Stimulated activated CD8-positive, alpha-beta memory T cell treated with anti-CD3 and anti-CD28 coated beads, Interleukin-15, amount 100 ng/mL, for 48 hours (primary cell): ENCODE data around the gene HEXD.
A peak's percentile ranks its signal among the peaks of the same experiment; 100 is the strongest.
"Not testable (repeated sequence)": the region's sequence is repeated elsewhere in the genome, so short reads cannot be mapped to it uniquely, and the experiment has no call there.

Experiments
- DNase-seq, 2 donors: peaks; one replicate each; pipeline ENCODE4 v3.0.0-alpha.2; 2020; ENCODE audit warnings: low read depth in 2 of 2

The HEXD gene

DNA sequence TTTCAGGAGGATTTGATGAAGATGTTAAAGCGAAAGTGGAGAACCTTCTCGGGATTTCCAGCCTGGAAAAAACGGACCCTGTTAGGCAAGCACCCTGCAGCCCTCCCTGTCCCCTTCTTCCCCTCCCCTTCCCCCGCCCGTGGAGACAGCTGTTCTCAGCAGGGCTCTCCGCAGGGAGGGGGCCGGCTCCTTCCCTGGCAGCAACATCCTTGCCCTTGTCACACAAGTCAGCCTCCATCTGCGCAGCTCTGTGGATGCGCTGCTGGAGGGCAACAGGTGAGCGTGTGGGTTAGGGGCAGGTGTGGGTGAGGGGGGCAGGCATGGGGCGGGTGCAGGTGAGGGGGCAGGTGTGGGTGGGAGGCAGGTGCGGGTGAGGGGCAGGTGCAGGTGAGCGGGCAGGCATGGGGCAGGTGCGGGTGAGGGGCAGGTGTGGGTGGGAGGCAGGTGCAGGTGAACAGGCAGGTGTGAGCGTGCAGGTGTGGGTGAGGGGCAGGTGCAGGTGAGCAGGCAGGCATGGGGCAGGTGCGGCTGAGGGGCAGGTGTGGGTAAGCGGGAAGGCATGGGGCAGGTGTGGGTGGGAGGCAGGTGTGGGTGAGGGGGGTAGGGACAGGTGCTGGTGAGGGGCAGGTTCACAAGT is 23.0 kb downstream of the HEXD start:
- DNase-seq: no peak

DNA sequence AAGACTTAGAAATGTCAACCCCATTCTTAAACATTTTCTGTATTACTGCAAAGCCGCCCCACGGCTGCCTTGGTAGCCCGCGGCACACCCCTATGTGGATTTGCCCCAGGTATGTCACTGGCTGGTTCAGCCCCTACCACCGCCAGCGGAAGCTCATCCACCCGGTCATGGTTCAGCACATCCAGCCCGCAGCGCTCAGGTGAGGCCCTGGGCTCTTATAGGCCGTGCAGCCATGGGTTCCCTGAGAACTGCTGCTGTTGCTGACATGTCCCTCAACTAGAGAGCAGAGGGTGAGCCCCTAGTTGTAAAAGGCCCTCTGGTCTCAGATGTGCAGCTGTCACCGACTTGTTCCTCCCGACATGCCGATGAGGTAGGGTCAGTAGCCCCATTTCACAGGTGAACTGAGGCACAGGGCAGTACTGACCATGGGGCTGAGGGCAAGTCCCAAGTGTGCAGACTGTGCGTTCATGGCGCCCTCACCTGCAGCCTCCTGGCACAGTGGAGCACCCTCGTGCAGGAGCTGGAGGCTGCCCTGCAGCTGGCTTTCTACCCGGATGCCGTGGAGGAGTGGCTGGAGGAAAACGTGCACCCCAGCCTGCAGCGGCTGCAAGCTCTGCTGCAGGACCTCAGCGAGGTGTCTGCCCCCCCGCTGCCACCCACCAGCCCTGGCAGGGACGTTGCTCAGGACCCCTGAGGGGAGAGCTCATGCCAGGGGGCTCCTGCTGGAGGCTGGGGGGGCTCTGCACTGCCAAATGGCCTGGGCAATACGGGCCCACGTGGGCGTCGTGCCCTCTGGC is 23.7 kb downstream of the HEXD start:
- no peak for DNase-seq

DNA sequence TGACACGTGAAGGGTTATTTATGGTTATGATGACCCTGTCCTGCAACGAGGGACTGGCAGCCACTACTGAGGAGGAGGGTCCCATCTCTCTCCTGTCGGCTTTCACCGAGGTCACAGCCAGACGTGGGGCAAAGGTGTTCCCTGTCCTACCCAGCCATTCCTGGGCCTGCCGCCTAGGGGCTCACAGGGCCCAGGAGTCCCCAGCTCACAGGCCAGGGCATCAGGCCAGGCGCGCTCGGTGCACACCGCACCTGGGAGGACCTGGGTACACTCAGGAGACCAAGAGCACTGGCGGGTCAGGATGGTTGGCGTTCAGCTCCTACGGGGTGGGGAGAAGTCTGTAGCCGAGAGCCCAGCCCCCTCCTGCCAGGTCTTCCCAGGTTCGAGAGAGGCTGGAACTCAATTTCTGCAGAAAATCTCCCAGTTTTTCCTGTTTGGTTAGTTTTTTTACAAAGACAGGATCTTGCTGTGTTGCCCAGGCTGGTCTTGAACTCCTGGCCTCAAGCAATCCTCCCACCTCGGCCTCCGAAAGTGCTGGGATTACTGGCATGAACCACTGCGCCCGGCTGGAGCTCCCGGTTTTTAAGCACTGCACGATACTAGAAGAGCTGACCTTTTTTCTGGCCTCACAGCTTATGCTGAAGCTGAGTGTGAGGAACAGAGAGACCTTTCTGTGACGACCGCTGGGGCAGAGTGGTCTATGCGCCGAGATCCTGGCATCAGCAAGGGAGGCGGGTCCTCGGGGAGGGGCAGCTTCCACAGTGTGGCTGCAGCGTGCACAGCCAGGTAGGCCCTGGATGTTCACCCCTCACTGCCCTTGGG is 24.7 kb downstream of the HEXD start:
- no peak for DNase-seq

DNA sequence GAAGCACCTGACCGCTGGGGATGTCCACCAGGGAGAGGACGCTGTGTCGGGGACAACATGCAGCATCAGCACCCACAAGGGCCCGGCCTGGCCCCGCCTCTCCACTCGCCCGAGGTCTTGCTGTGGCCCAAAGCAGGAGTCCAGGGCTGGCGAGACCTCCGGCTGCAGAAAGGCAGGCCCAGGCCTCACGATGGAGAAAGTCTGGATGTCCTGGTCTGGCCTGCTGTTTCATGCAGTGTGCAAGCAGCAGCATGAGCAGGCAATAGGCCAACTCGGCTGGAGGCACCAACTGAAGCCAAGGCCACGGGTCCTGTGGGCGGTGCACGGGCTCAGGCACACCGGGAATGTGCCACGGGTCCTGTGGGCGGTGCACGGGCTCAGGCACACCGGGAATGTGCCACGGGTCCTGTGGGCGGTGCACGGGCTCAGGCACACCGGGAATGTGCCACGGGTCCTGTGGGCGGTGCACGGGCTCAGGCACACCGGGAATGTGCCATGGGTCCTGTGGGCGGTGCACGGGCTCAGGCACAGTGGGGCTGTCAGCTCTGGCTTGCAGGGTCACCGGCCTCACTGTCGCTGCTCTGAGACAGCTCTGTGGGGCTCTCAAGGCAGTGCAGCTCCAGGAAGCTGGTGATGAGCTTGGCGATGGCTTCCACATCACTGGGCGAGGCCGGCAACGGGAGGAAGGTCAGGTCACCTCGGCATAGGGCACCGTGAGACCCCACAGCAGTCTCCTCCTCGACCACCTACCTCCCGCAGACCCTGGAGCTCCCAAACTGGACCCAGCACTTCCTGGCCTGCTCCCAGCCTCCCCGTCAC is 25.5 kb downstream of the HEXD start:
- no peak for DNase-seq

DNA sequence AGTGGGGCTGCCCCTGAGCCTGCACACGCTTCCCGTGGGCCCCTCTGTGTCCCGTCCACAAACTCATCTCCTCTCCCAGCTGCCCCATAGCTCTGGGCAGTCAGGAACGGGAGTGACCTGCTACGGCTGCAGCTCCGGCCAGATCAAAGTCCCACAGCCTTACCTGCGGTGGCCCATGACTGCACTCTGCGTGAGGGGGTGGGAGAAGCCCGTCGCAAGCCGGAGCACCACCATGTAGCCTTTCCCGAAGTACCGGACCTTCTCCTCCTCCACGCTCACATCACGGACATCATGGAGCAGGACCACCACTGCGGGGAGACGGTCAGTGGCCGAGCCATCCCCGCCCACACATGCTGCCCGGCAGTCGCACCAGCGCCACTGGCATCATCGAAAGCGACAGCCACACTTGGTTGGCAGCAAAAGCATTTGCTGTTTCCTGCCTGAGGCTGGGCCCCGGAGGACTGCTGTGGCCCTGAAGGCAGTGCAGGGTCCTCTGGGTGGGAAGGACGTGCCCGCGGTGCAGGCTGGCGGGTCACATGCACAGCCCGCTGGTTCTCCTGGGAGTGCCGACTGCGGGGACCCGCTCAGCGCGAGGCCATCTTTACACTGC is 26.2 kb downstream of the HEXD start:
- no peak for DNase-seq

DNA sequence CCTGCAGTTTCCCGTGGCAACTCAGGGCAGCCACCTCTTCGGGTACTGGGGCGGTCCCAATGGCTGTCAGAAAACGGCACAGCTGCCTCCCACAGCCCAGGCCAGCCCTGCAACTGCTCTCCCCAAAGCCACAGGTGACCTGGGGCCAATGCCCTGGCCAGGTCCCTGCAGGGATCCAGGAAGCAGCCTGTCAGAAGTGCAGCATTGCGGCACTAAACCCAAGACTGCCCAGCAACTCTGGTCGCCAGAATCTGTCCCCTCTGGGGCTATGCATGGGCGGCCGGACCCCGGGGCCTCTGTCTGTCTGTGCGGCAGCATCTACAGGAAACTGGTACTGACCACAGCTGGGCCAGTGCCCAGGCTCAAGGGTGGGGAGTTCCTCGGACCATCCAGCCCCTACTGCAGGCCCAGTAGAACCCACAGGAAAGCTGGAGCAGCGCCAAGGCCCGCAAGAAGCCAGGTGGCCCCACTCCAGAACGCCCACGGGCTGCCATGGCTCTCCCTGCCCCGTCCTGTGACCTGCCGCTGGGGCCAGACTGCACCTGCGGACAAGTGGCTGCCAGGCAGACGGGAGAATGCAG is 26.9 kb downstream of the HEXD start:
- no peak for DNase-seq

DNA sequence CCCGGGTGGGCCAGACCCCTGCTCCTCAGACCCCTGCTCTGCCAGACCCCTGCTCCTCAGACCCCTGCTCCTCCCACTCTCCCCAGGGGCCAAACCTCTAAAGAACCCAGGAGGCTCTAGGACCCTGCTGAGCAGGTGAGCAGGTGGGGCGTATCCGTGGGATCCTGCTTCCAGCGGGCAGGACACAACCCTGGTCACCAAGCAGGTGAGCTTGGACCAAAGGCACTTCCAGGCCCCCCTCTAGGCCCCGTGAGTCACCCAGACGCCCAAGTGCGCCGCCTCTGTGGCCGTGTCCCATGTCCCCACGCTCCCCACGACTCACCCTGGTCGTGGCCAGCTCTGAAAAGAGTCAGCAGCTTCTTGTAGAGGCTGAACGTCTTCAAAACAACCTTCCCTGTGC is 27.4 kb downstream of the HEXD start:
- DNase-seq: peak in 1 of 2 donors; percentile 38

DNA sequence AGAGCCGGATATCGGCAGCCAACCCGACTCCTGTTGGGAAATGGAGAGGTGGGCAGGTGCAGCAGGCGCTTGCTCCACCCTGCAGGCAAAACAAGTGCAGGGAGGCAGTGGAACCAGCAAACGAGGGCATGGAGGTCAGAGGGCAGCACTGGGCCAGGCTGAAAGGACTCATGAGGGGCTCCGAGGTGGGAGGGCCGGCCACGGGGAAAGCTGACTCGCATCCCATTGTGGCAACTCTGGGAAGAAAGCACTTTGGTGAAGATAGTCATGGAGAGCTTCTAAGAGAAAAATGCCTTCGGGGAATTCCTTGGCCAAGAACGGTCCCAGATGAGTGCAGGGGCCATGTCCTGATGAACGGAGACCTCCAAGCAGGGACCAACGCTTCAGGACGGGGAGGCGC is 28.0 kb downstream of the HEXD start:
- no peak for DNase-seq

DNA sequence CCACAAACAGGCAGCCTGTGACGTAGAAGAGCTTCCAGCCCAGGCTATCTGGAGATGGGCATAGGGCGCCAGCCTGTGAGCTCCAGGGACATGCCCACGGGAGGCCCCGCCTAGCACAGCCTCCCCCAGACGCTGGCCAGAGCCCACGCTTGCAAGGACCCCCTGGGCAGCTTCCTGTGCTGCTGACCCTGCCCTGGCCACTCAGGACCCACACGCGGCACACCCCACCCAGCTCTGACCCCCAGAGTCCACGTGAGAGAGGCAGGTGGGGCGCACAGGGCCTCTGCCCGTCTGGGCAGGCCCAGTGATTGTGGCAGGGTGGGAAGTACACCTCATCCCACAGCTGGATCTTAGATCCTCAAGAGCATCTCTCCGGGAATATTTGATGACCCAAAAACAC is 28.5 kb downstream of the HEXD start:
- no peak for DNase-seq

DNA sequence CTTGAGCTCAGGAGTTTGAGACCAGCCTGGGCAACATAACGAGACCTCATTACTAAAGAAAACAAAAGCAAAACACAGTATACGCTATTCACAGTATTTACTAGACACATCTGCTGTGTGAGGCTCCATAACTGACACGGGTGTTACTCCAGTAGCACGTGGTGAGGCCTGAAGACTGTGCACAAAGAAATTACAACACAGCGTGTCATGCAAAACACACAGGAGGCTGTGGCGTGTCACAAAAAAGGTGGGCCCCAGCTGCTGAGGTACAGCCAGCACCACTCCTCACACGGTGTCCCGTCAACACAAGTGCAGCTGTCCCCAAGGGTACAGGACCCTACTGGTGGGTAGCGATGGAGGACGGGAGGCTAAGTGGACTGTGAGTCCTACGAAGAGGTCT is 29.7 kb downstream of the HEXD start:
- no peak for DNase-seq

DNA sequence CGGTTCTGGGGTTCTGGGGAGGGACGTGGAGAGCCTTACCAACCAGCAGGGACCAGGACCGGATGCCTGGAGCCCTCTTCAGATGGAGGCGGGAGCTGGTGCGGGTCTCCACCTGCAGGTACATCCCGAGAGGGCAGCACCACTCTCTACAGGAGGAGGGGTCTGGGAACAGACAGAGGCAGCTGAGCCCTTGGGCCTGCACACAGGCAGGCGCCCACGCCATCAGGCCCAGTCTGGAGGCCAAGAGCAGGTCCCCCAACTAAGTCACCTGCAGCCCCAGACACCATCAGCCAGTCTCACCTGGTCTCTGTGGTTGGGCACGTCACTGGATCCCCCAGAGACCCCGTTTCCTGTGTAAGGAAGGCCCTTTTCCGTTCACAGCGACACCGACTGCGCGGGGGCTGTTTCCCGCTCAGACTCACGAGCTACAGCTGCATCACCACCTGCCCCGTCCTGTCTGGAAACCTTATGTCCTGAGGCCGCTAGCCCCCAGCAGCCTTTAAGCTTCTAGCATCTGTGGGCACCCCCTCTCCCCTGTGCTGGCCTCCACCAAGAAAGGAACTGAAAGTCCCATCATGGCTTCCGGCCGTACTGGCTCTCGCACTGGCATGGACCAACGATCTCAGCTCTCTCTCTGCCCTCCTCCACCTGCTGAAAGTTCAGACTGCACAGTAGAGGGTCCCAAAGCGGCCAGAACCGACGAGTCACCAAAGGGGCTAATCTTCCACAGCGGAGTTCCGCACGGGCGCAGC is 31.2 kb downstream of the HEXD start:
- peak; percentile 58 to 64 for DNase-seq

DNA sequence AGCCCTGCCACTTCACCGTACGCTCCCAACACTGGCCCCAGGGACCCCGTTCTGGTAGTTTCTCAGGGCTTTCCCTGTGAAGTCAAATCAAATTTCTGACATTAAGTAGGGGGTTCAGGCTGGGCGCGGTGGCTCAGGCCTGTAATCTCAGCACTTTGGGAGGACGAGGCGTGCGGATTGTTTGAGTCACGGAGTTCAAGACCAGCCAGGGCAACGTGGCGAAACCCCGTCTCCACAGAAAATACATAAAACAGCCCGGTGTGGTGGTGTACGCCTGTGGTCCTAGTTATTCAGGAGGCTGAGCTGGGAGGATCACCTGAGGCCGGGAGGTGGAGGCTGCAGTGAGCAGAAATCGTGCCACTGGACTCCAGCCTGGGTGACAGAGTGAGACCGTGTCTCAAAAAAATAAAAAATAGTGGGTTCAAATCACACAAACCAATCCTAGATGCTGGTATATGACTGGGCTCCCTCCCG is 31.8 kb downstream of the HEXD start:
- DNase-seq: peak in 1 of 2 donors; percentile 32

DNA sequence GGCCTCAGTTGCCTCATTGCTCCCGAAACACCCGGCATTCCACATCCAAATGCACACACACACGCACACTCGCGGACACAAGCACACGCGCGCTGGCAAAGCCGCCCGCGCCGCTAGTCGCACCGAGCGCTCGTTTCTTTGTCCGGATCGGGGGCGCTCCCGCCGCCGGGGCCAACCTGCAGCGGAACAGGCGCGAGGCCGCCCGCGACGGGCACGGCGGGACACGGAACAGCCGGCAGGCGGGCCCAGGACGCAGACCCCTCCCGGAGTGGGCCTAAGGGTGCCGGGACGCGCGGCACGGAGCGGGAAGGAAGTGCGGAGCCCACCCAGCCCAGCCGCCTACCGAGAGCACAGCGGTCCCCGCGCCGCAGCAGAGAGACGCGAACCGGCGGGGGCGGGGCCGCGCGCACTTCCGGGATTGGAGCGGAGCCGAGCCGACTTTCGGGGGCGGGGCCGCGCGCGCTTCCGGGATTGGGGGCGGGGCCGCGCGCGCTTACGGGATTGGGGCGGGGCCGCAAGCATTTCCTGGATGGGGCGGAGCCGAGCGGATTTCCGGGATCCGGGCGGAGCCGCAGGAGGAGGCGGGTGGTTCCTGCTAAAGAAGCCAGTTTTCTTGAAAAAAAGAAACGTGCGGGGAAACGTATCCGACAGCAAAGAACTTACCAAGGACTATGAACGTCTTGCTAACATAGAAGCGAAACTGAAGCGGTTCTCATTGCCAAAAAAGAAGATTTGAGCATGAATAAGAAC is 32.4 kb downstream of the HEXD start, which contains the start of gene CYBC1:
CYBC1 (minus strand) TSS at position 396 of the 750 bp plus-strand sequence. CDS start 1,498 bp downstream, outside the sequence.
- DNase-seq: peak; percentile 89 to 92

DNA sequence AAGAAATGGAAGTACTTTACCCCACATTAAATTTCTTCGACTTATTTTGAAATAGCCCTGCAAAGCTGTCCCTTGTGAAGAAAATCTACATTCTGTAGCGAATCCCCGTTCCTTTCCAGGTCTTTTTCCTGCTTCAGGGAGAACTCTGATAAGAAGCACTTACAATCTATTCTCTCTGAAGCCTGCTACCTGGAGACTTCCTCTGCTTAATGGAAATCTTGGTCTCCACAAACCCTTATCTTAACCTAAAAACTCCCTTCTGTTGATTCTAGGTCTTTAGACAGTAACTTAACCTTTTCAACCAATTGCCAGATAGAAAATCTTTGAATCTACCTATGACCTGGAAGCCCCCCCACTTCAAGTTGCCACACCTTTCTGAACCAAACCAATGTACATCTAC is 34.0 kb downstream of the HEXD start:
- no peak for DNase-seq

DNA sequence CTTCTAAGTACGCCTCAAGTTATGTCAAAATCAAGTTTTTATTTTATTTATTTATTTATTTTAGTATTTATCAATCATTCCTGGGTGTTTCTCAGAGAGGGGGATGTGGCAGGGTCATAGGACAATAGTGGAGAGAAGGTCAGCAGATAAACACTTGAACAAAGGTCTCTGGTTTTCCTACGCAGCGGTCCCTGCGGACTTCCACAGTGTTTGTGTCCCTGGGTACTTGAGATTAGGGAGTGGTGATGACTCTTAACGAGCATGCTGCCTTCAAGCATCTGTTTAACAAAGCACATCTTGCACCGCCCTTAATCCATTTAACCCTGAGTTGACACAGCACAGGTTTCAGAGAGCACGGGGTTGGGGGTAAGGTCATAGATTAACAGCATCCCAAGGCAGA is 35.0 kb downstream of the HEXD start:
- not testable (repeated sequence) for DNase-seq

DNA sequence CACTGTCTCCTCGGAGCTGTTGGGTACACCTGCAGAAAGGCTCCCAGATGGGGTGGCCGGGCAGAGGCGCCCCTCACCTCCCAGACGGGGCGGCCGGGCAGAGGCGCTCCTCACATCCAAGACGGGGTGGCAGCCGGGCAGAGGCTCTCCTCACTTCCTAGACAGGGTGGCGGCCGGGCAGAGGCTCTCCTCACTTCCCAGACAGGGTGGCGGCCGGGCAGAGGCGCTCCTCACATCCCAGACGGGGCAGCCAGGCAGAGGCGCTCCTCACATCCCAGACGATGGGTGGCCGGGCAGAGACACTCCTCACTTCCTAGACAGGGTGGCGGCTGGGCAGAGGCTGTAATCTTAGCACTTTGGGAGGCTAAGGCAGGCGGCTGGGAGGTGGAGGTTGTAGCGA is 35.6 kb downstream of the HEXD start:
- not testable (repeated sequence) for DNase-seq

DNA sequence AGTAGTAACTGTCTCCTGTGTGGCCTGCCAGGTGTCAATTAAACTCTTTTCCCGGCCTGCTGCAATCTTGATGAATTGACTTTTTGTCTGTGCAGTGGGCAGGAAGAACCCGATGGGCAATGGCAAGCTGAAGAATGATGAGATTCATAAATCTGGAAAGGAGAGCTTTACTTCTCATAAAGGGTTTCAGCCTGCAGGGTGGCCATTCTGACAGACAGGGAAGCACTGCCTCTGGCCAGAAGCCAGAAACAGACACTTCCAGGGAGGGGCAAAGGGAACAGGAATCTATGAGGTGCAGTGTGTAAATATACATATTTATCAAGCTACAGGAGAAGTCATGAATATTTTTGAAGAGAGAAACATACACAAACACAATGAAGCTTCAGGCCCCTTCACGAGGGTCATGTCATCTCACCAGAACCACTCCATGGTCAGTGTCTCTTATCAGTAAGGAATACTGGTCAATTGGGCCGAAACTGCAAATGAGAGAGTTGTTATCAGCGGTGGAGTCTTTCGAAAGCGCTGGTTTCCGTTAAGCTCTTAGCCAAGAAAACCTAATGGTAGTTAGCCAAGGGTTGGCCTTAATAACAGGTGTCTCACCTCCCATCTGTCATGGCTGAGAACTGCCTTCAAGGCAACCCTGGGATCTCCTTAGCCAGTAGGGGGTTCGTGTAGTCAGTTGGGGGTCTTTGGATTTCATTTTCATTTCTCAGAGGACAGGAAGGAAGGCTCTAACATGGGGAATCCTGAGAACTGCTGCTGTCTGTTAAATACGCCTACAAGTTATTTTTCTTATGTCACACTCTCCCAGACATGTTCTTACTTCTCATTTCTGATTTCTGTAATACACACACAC is 39.2 kb downstream of the HEXD start:
- no peak for DNase-seq

DNA sequence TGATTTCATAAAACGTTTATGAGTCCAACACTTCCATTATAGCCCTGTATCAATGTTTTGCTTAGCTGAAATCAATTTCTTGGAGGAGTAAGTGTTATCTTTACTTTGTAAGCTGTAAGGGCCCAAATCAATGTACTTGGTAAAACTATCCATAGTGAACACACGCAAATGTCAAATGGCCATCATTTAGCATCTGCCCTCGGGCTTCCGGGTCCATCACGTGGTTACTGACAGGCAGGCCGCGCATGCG is 39.7 kb downstream of the HEXD start:
- DNase-seq: peak in 1 of 2 donors; percentile 90
